DMS 273 treated with DMSO at 0.1 percent for 48 hours (cell line): Measurements from ENCODE around the gene P3H1.
"Not testable (repeated sequence)": the region's sequence is repeated elsewhere in the genome, so short reads cannot be mapped to it uniquely, and the experiment has no call there.

Source experiments
- DNase-seq: peaks from one replicate; lab custom pipeline; 2025; lab: John Stamatoyannopoulos, UW

Gene P3H1

GRCh38 chr1:42766741-42767509 is at the start of gene P3H1, which contains the start of gene C1orf50:
P3H1 (minus strand) TSS chr1:42767028; CDS start chr1:42766971, 57 bp downstream.
C1orf50 (plus strand) TSS chr1:42767249; CDS start chr1:42767312, 63 bp downstream.
- peak; percentile 95 for DNase-seq

DNA sequence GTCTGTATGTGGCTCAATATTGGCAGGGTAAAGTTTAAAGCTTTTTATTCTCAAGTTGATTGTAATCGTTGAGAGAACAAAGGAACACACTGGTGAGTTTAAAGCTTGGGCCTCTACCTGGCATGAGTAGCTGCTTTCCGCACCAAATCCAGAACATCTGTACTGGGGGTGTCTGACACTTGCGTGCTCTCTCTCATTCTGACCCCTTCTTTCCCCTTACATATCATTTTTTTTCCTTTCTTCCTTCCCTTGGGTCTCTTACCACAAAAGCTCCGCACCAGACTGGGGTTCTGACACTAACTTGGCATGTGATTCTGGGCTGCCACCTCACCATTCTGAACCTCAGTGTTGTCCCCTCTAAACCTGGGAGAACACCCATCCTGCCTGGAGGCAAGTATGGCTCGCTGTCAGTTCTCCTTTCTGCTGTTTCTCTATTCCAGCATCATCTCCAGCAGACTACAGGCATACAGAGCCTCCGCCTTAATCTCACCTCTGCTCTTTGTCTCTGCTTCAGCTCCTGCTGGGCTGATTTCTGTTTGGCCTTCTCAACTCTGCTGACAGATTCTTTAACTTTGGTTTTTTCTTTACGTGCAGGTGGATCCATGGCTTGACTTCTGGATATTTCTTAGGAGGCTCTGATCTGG is 49.2 kb upstream of the P3H1 start:
- DNase-seq = no peak

GRCh38 chr1:42814815-42815214 is 48.0 kb upstream of the P3H1 start:
- not testable (repeated sequence) for DNase-seq

DNA sequence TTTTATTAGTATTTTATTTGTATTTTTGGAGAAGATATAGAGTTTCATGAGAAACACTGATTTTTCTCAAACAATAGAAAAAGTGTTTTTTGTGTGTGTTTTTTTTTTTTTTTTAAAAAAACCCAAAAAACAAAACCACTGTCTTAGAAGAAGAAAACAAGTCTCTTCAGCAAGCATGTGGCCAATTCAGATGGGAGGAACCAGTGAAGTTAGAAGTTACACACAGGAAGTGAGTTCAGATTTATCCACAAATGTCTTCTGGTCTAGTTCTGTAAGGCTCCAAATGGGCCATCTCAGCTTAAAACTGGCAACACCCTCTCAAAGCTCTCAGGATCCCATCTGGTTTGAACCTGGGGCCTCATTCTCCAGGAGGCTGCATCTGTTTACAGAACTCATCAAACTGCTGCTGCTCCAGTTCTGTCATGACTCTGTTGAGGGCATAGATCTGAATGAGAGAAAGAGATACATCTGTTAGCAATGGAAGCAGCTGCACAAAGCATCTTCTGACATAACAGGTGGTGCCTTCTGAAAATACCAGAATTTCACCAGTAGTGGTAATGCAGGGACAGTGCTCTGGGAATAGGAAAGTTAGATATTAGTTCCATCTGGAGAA is 40.3 kb upstream of the P3H1 start:
- peak; percentile 35 for DNase-seq

DNA sequence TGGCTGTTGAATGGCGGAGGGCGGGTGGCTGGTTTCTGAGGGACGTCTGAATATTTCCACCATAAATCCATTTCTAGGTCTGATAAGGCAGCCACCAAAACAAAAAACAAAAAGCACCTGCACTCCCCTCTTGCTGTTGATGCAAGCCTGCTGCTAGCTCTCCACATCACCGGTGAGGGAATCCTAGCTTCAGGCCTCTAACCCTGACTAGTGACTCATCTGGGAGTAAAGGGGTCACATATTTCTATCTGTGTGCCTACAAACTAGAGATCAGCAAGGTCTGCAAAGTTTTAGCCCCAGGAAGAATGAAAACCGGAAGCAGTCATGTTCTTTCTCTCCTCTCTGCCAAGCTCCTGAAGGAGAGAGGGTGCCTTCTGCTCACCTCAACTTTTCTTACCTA is 39.8 kb upstream of the P3H1 start:
- DNase-seq = no peak

DNA sequence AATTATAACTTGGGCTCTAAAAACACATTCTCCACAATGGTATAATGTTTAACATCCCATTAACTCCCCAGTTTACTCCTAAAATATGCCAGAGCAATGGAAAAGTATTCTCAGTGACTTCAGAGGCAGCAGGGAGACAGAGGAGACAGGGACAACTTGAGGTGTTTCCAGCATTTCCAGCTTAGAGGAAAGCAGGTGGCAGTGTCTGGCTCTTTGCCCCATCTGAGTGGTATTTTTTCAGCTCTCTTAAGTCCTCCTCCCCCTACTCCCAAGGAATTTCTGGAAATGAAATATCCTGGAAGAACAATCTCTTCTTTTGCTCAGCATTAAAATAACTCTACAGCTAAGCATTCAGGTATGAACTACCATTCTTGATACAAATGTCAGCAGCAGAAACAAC is 39.3 kb upstream of the P3H1 start:
- DNase-seq = no peak

GRCh38 chr1:42801832-42802473 is 35.1 kb upstream of the P3H1 start:
- no peak for DNase-seq

- DNase-seq = no peak
These were observed 31.2 kb upstream of the P3H1 start for GRCh38 chr1:42797979-42798378.

GRCh38 chr1:42797414-42797813 is 30.6 kb upstream of the P3H1 start:
- DNase-seq = no peak

DNA sequence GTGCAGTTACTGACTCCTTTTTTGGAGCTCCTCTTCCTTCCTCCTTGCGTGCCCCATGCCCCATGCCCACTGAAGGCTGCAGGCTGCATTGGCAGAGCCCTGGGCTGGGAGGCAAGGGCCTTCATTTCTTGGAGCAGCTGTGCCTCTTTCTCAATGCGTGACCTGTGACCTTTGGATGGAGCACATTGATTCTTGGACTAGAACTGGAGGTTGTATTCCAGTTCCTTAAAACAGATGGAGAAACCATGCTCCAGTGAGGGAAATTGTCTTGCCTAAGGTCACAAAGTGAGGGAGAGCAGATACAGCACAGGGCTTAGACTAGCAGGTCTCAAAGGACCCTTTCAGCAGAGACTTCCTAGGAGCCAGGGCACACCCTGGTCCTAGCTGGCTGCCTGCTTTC is 27.0 kb upstream of the P3H1 start:
- no peak for DNase-seq

DNA sequence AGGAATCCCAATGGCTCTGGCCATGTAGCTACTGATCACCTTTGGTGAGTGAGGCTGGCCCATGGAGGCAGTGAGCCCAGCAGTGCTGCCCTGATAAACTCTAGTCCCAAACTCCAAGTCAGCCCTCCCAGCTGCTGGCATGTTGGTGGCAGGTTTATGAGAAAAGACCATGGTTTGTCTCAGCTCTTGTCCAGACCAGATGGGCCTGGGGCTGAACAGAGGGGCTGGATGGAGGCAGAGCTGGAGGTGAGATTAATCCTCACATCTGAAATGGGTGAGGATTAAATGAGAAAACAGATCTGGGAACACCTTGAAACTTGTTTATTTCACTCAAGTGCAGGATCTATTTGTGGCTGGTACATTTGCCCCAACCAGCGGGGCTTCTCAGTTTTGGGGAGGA is 21.2 kb upstream of the P3H1 start:
- DNase-seq = no peak

- no peak for DNase-seq
These were observed 19.3 kb upstream of the P3H1 start for GRCh38 chr1:42786097-42786496.

- no peak for DNase-seq
These were observed 18.3 kb upstream of the P3H1 start, which contains the start of gene TMEM269 for GRCh38 chr1:42784946-42785693. TMEM269 (plus strand) TSS chr1:42784991; CDS start chr1:42789894, 4,903 bp downstream.

GRCh38 chr1:42784547-42784945 is 17.7 kb upstream of the P3H1 start:
- no peak for DNase-seq

- no peak for DNase-seq
These were observed 16.3 kb upstream of the P3H1 start for GRCh38 chr1:42783092-42783491.

- no peak for DNase-seq
These were observed 13.3 kb upstream of the P3H1 start for GRCh38 chr1:42780176-42780575.

DNA sequence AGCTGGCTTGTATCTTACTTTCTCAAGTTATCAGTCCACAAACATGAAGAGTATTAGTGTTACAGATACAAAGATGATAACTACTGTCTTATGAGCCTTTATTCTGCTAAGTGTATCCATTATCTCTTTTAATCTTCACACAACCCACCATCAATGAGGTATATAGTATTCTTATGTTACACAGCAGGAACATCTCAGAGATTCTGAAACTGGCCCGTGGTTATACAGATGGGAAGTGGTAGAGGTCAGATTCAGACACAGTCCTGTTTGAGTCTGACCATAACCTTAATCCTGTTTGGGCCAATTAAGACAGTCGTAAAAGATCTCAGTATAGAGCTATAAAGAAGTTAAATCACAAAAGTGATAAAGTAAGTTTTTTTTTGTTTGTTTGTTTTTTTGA is 12.9 kb upstream of the P3H1 start:
- DNase-seq = no peak

- DNase-seq = no peak
These were observed 11.0 kb upstream of the P3H1 start for GRCh38 chr1:42777852-42778251.

DNA sequence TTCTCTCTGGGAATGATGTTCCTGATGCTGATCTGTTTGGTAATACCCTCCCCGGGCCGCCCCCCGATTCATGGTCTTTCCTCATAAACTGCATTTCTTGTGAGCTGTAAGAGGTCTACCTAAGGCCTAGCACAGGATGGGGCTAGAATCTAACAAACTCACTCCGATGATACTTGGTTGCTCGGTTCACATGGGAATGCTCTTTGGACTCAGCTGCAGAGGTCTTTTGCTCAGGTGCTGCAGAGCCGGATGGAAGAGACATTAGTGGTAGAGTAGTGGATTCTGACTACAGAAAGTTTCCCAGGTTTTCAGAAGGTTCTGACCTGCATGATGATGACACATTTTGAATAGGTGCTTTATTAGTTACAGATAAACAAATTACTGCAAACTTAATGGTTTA is 9.7 kb upstream of the P3H1 start:
- DNase-seq = no peak

DNA sequence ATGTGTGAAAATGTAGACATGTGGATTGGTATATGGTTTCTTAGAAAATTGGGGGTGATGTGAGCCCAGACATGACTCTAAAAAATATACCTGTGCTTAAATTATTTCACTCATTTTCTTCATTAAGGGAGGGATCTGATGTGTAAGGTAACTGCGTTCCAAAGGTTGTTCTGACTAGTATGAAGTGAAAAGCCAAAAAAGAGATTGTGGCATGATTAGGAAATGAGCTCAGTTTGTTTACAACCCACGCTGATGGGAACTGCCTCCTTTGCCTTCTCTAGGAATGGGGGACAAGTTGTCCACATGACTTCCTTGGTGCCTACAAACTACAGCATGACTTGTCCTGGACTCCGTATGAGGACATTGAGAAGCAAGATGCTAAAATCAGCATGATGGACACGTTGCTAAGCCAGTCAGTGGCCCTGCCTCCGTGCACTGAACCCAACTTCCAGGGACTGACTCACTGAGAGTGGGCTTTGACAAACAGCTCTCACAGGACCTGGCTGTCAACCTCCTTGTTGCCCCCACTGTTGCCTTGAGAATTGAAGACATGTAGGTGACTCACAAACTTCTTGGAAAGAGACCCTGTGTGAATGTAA is 8.2 kb upstream of the P3H1 start:
- no peak for DNase-seq

GRCh38 chr1:42773420-42773819 is 6.6 kb upstream of the P3H1 start:
- no peak for DNase-seq
